ENCODE measurements around the gene TECPR1.

Gene TECPR1

GRCh38 chr7:98251601-98252424 is at the start of gene TECPR1:
TSS of gene TECPR1 (minus strand) at chr7:98252232. CDS start at chr7:98246146, 6,086 bp downstream.
- peak; percentile 41 for DNase-seq (ENCODE audit: low read depth)

GRCh38 chr7:98300595-98301372 is 48.8 kb upstream of the TECPR1 start:
- no peak for DNase-seq (ENCODE audit: low read depth)

GRCh38 chr7:98297626-98298286 is 45.7 kb upstream of the TECPR1 start:
- no peak for DNase-seq (ENCODE audit: low read depth)

- no peak for DNase-seq (ENCODE audit: low read depth)
These were observed 44.8 kb upstream of the TECPR1 start for GRCh38 chr7:98296833-98297232.

- DNase-seq (ENCODE audit: low read depth) = no peak
These were observed 43.6 kb upstream of the TECPR1 start for GRCh38 chr7:98295467-98296192.

GRCh38 chr7:98294798-98295382 is 42.9 kb upstream of the TECPR1 start:
- no peak for DNase-seq (ENCODE audit: low read depth)

- no peak for DNase-seq (ENCODE audit: low read depth)
These were observed 42.3 kb upstream of the TECPR1 start for GRCh38 chr7:98294326-98294725.

- DNase-seq (ENCODE audit: low read depth) = no peak
These were observed 41.7 kb upstream of the TECPR1 start for GRCh38 chr7:98293746-98294145.

GRCh38 chr7:98293265-98293664 is 41.2 kb upstream of the TECPR1 start:
- no peak for DNase-seq (ENCODE audit: low read depth)

GRCh38 chr7:98291717-98292116 is 39.7 kb upstream of the TECPR1 start:
- no peak for DNase-seq (ENCODE audit: low read depth)

GRCh38 chr7:98289333-98289875 is 37.4 kb upstream of the TECPR1 start:
- no peak for DNase-seq (ENCODE audit: low read depth)

GRCh38 chr7:98288064-98288823 is 36.2 kb upstream of the TECPR1 start:
- no peak for DNase-seq (ENCODE audit: low read depth)

- DNase-seq (ENCODE audit: low read depth) = no peak
These were observed 35.5 kb upstream of the TECPR1 start for GRCh38 chr7:98287486-98287959.

- no peak for DNase-seq (ENCODE audit: low read depth)
These were observed 34.9 kb upstream of the TECPR1 start for GRCh38 chr7:98286701-98287485.

- DNase-seq (ENCODE audit: low read depth) = peak; percentile 42
These were observed 34.1 kb upstream of the TECPR1 start for GRCh38 chr7:98286093-98286539.

GRCh38 chr7:98285157-98286092 is 33.4 kb upstream of the TECPR1 start:
- no peak for DNase-seq (ENCODE audit: low read depth)

GRCh38 chr7:98284335-98285036 is 32.5 kb upstream of the TECPR1 start:
- DNase-seq (ENCODE audit: low read depth) = peak; percentile 69

- no peak for DNase-seq (ENCODE audit: low read depth)
These were observed 31.8 kb upstream of the TECPR1 start for GRCh38 chr7:98283887-98284222.

All from HS-27A (cell line).